GM21528 (cell line): ENCODE data around the gene MIF.
"Not testable (repeated sequence)": the region's sequence is repeated elsewhere in the genome, so short reads cannot be mapped to it uniquely, and the experiment has no call there.

ENCODE experiments used
- ATAC-seq: cut with Tn5 transposase; IDR thresholded peaks from one replicate; pipeline ENCODE4 v1.9.1; 2021; ENCODE audit warnings: mild to moderate bottlenecking, moderate library complexity; ENCODE audit not compliant: unreplicated experiment, low FRiP score

MIF gene

GRCh38 chr22:23899042-23899745 is 5.0 kb downstream of the MIF start:
- ATAC-seq, result no peak

DNA sequence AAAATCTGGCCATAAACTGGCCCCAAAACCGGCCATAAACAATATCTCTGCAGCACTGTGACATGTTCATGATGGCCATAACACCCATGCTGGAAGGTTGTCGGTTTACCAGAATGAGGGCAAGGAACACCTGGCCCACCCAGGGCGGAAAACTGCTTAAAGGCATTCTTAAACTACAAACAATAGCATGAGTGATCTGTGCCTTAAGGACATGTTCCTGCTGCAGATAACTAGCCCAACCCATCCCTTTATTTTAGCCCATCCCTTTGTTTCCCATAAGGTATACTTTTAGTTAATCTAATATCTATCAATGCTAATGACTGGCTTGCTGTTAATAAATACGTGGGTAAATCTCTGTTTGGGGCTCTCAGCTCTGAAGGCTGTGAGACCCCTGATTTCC is 6.0 kb downstream of the MIF start:
- ATAC-seq, result not testable (repeated sequence)

GRCh38 chr22:23901600-23901999 is 7.4 kb downstream of the MIF start:
- no peak for ATAC-seq

DNA sequence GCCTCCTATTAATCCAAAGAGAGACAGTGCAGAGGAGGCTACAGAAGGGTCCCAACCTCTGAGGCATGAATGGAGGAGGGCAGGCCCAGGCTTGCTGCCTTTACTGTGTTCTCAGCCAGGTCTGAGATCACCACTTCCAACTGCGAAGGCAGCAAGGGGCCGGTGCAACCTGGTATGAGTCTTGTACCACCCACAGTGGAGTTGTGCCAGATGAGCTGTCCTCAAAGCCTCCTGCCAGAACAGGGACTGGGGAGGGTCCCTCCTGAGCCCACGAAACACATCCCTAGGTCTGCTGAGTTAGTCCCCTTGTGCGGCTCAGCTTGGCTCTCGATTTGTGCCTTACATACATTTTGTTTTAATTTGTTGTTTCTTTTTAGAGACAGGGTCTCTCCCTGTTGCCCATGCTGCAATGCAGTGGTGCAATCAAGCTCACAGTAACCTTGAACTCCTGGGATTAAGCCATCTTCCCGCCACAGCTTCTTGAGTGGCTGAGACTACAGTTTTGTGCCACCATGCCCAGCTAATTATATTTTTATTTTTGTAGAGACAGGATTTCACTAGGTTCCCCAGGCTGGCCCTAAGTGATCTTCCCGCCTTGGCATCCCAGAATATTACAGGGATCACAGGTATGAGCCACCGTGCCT is 9.3 kb downstream of the MIF start:
- no peak for ATAC-seq

DNA sequence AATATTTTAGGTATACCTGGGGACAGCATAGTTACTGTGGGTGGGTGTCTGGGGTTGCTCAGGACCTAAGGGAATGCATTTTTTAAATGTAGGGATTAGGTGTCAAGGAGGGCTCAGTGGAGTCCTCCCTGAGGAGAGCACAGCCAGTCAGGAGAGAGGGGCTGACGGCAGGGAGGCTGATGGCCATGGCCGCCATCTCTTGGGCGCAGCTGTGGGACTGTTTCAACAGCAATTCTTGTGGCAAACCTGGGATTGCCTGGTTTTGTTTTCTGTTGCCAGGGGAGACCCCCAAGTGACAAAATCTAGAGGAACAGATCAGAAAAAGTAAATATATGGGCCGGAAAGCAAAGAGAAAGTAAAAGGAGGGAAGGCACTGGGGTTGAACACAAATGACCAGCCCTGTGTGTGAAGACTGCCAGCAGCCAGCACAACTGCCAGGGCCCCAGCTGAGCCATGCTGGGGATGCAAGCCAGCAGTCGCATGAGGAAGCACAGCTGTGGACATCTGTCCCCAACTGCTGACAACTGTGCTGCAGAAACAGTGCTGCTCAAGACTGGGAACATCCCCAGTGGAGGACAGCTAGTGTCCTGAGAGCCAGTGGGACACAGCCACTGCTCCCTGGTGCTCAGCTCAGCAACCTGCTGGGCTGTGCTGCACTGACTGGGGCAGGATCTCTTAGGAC is 10.5 kb downstream of the MIF start:
- no peak for ATAC-seq

- no peak for ATAC-seq
Measured at GRCh38 chr22:23906641-23907040, 12.5 kb downstream of the MIF start.

DNA sequence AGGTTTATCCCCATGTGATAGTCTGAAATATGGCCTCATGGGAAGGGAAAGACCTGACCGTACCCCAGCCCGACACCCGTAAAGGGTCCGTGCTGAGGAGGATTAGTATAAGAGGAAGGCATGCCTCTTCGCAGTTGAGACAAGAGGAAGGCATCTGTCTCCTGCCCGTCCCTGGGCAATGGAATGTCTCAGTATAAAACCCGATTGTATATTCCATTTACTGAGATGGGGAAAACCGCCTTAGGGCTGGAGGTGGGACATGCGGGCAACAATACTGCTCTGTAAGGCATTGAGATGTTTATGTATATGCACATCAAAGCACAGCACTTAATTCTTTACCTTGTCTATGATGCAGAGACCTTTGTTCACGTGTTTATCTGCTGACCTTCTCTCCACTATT is 13.2 kb downstream of the MIF start:
- not testable (repeated sequence) for ATAC-seq

- no peak for ATAC-seq
Measured at GRCh38 chr22:23908587-23909205, 14.5 kb downstream of the MIF start.

- no peak for ATAC-seq
Measured at GRCh38 chr22:23909296-23909898, 15.2 kb downstream of the MIF start.

GRCh38 chr22:23910496-23911190 is 16.5 kb downstream of the MIF start:
- no peak for ATAC-seq

- no peak for ATAC-seq
Measured at GRCh38 chr22:23911318-23911980, 17.3 kb downstream of the MIF start.

DNA sequence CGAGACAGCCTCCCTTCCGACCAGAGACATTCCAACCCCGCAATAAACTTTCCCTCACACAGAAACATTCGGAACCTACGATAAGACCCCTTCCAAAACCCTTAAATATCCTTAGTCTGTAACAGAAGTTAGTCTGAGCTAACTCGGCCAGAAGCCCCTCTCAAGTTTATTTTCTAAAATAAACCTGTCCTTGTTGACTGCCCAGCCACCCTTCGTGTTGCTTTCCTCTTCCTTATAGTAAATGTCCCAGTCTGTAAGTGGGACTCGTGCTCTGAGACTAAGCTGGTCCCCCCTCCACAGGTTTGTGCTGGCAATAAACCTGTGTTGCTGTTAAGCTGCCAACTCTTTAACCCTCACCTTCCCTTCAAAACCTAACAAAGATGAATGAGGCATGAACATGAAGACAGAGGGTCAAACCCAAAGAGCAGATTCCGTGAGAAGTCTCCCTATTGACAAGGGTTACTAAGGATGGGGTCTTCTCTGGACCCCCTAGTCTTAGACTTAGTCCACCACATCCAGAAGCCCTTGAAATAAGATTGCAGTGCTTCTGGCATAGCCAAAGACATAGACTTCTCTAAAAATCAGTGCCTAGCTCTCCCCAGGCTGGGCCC is 18.2 kb downstream of the MIF start:
- ATAC-seq, result no peak

DNA sequence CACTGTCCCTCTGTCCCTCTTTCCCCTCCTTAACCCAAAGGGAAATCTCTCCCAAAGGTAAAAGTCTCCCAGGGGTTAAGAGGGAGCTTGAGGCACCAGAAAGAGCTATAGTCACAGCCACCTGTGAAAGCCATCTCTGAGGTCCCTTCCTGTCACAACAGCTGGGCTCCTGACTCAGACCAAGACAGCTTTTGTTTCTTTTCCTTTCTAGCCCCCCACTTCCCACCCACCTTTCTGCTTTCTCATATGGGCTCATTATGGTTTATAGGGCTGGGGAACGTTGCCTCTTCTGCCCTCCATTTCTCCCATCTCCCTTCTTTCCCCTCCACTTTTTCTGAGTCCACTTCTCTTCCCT is 19.1 kb downstream of the MIF start:
- no peak for ATAC-seq

GRCh38 chr22:23913661-23914353 is 19.6 kb downstream of the MIF start:
- ATAC-seq, result peak; percentile 94

DNA sequence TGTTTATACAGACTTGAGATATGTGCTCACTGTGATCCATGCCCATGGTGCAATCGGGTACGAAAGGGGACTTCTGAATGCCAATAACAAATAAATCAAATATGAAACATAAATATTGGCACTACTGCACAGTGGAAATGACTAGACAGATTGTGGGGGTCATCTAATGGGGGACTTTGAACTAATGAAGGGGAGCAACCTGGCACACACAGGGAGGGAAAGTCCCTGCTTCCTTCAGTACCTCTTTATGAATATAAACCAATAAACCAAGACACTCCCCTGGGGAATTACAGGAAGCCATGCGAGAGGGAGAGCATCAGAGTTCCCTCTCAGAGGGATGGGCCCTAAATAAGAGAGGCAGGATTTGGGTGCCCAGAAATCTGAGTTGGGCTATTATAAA is 21.1 kb downstream of the MIF start:
- ATAC-seq, result no peak

DNA sequence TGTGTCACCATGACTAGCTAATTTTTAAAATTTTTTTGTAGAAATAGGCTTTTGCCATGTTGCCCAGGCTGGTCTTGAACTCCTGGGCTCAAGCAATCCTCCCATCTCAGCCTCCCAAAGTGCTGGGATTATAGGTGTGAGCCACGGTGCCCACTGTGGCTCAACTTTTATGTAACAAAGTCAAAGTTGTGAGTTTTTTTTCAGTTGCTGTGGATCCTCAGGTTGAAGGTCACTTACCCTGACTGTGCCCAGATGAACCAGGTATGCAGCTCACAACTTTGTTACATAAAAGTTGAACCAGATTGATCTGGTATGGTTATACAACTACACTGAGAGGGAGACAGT is 26.1 kb downstream of the MIF start:
- not testable (repeated sequence) for ATAC-seq

GRCh38 chr22:23921586-23922201 is 27.5 kb downstream of the MIF start:
- ATAC-seq, result not testable (repeated sequence)

DNA sequence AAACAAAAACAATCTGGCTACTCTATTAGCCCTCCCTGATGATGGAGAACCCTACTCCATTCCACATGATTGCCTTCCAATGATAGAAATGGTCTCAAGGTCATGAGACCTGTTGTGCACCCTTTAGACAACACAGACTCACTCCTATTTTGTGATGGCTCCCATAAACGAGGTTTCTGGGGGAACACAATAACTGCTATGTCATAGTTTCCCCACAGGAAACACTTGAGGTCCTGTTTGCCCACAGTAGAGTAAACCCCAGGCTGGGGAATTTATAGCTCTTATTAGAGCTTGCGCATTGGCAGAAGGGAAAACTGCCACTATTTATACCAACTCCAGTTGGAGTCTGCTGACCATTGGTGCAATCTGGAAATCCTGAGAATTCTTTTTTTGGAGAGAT is 28.7 kb downstream of the MIF start:
- ATAC-seq, result no peak
